B cell (primary cell): ENCODE results near the gene CCBE1. TPM values are rescaled to one million over a fixed set of nuclear protein-coding genes. Genes with fewer than 3 reads are reported as not detected.

Experiments used
- ATAC-seq: fragments of 200-7000 bp; cut with Tn5 transposase; one replicate; pipeline ENCODE4 v1.10.0; 2021; ENCODE audit warnings: low read depth, mild to moderate bottlenecking, moderate number of reproducible peaks, moderate library complexity
- CTCF ChIA-PET: fragments of 350-600 bp; sonication (Branson Sonifier 250); formaldehyde crosslinking; loops from one replicate; lab custom pipeline; 2021; ENCODE audit warnings: antibody characterized with exemption, inconsistent platforms; lab: Charles Lee
- POLR2A ChIA-PET: fragments of 350-600 bp; sonication (Branson Sonifier 250); formaldehyde crosslinking; loops from one replicate; lab custom pipeline; 2021; ENCODE audit warnings: antibody characterized with exemption; lab: Charles Lee
- DNase-seq: peaks from one replicate; pipeline ENCODE4 v3.0.0; 2013
- H2AFZ ChIP-seq: 2 replicates; pipeline ENCODE4 v1.6.1; 2012; ENCODE audit warnings: mild to moderate bottlenecking, low read depth, low read length; ENCODE audit not compliant: insufficient read depth, poor library complexity, severe bottlenecking
- H3K27ac ChIP-seq, 2 donors: 1 replicate in 1 of 2; 2 replicates in 1 of 2; pipeline ENCODE4 v1.5.1; 2012 to 2013; ENCODE audit warnings: low read length in 2 of 2, mild to moderate bottlenecking in 2 of 2, moderate library complexity in 1 of 2
- H3K27me3 ChIP-seq, 4 experiments: fragments of 200-600 bp in 1 of 4; sonication (generic) in 1 of 4; replicated peaks in 1 of 4; 1 replicate in 2 of 4; 2 replicates in 2 of 4; pipeline versions ENCODE4 v1.6.1 to v1.7.0; 2013 to 2016; ENCODE audit warnings: low read length in 3 of 4, mild to moderate bottlenecking in 2 of 4, mixed read lengths in 1 of 4, moderate library complexity in 1 of 4; ENCODE audit not compliant: insufficient read depth in 4 of 4, control insufficient read depth in 3 of 4; ENCODE audit errors: control extremely low read depth in 1 of 4
- H3K36me3 ChIP-seq, 2 experiments: replicated peaks in 1 of 2; 1 replicate in 1 of 2; 2 replicates in 1 of 2; pipeline versions ENCODE4 v1.6.1 to v1.7.1; 2013; ENCODE audit warnings: low read length in 1 of 2; ENCODE audit not compliant: insufficient read depth in 2 of 2, control insufficient read depth in 1 of 2; ENCODE audit errors: control extremely low read depth in 1 of 2, extremely low read depth in 1 of 2
- H3K4me1 ChIP-seq, 2 donors: fragments of 200-600 bp in 1 of 2; sonication (generic) in 1 of 2; 1 replicate in 1 of 2; 2 replicates in 1 of 2; pipeline versions ENCODE4 v1.5.1 to v1.6.1; 2013 to 2017; ENCODE audit warnings: low read length in 2 of 2; ENCODE audit not compliant: control insufficient read depth in 2 of 2, insufficient read depth in 2 of 2
- H3K4me2 ChIP-seq: replicated peaks from 2 replicates; pipeline ENCODE3; 2012; ENCODE audit warnings: mild to moderate bottlenecking, low read depth, low read length; ENCODE audit not compliant: poor library complexity, severe bottlenecking
- H3K4me3 ChIP-seq, 5 experiments: fragments of 200-600 bp in 1 of 5; sonication (generic) in 1 of 5; 1 replicate in 3 of 5; 2 replicates in 2 of 5; pipeline versions ENCODE4 v1.5.1 to v1.7.0; 2011 to 2016; ENCODE audit warnings: low read length in 4 of 5, mild to moderate bottlenecking in 4 of 5, low read depth in 2 of 5, control low read depth in 1 of 5, moderate library complexity in 1 of 5; ENCODE audit not compliant: insufficient read depth in 1 of 5; ENCODE audit errors: control extremely low read depth in 1 of 5, extremely low read depth in 1 of 5
- H3K79me2 ChIP-seq: fragments of 200-600 bp; sonication (generic); one replicate; pipeline ENCODE4 v1.6.0; 2016; ENCODE audit warnings: low read length; ENCODE audit not compliant: control insufficient read depth, insufficient read depth
- H3K9ac ChIP-seq: fragments of 200-600 bp; sonication (generic); 2 replicates; pipeline ENCODE4 v1.6.1; 2017; ENCODE audit warnings: mild to moderate bottlenecking, low read length, moderate library complexity
- H3K9me3 ChIP-seq, 3 donors: one replicate each; pipeline versions ENCODE4 v1.6.1 to v1.7.1; 2013; ENCODE audit warnings: low read length in 2 of 3; ENCODE audit not compliant: control insufficient read depth in 2 of 3, insufficient read depth in 1 of 3; ENCODE audit errors: control extremely low read depth in 1 of 3
- H4K20me1 ChIP-seq: 2 replicates; pipeline ENCODE4 v1.6.0; 2012; ENCODE audit warnings: mild to moderate bottlenecking, low read length; ENCODE audit not compliant: insufficient read depth, control insufficient read depth, poor library complexity, severe bottlenecking
- H3K27ac Mint-ChIP-seq: one replicate; pipeline ENCODE4 v1.8.0; 2021; ENCODE audit warnings: mixed read lengths
- H3K27me3 Mint-ChIP-seq: one replicate; pipeline ENCODE4 v1.8.0; 2021; ENCODE audit warnings: mixed read lengths
- H3K4me1 Mint-ChIP-seq: one replicate; pipeline ENCODE4 v1.8.0; 2021; ENCODE audit warnings: mixed read lengths
- H3K4me3 Mint-ChIP-seq: one replicate; pipeline ENCODE4 v1.8.0; 2021; ENCODE audit warnings: mixed read lengths
- H3K9me3 Mint-ChIP-seq: one replicate; pipeline ENCODE4 v1.8.0; 2022; ENCODE audit warnings: mixed read lengths; ENCODE audit not compliant: insufficient read depth
- CTCF ChIP-seq: fragments of 200-600 bp; IDR thresholded peaks from one replicate; pipeline ENCODE4 v1.8.0; 2022; ENCODE audit warnings: antibody characterized with exemption, mild to moderate bottlenecking
- EZH2 ChIP-seq: IDR thresholded peaks from 2 replicates; pipeline ENCODE4 v1.6.1; 2012; ENCODE audit warnings: borderline replicate concordance, low read depth, mild to moderate bottlenecking, moderate library complexity, low read length; ENCODE audit not compliant: insufficient read depth, poor library complexity, severe bottlenecking
- WGBS: methylation state at CpG from one replicate; pipeline ENCODE4 v1.1.5; 2013; ENCODE audit warnings: missing lambda C conversion rate; ENCODE audit not compliant: insufficient coverage; 5-methylcytosine and 5-hydroxymethylcytosine counted together
- intact Hi-C: fragments of 100-400 bp; cut with micrococcal nuclease; formaldehyde crosslinking; loops from one replicate; pipeline ENCODE4 v1.10.0; 2022
- polyA plus RNA-seq: library from polyadenylated mRNA; depleted of rRNA; stranded (reverse); fragments of >200 nt; gene quantifications from 2 replicates; pipeline ENCODE4 v1.2.3, GENCODE V29; 2012
- total RNA-seq, 2 donors: library from RNA; stranded (reverse); fragments of 120-200 nt in 1 of 2; gene quantifications; 1 replicate in 1 of 2; 2 replicates in 1 of 2; pipeline versions ENCODE4 v1.2.3 to v1.2.4, GENCODE V29; 2013 to 2022

CCBE1 gene
- total and polyA plus RNA-seq, 2 donors (not counting 1 experiment from before 2014, with no cell fraction given): not detected

GRCh38 chr18:59631583-59632181 lies 65.5 kb downstream of the CCBE1 start:
- Histone ChIP-seq H3K27me3 (no peaks in the 10 kb centered on the region), H4K20me1 (no peaks in the 10 kb centered on the region), H3K4me2 (no peak overlapping the region), H3K4me1 (no peaks in the 10 kb centered on the region), H3K9me3 (no peaks in the 10 kb centered on the region), H3K4me3 (no peak overlapping the region), H3K36me3 (no peaks in the 10 kb centered on the region), H3K9ac (no peak overlapping the region), H3K79me2 (no peaks in the 10 kb centered on the region), H3K27ac (no peak overlapping the region), H2AFZ (no peak overlapping the region)
- no peaks in the 10 kb centered on the region for H3K9me3 Mint-ChIP-seq
- no peaks in the 10 kb centered on the region for H3K4me1 Mint-ChIP-seq
- ChIA-PET CTCF (interaction anchor here (1.0 to 2.1 kb wide), 2 partner anchors 192 to 918 kb away, joined by 3 to 5 read pairs; no protein-coding TSS in a partner anchor), POLR2A (no interaction called here)
- intact Hi-C loops: loop anchor here (5.0 kb wide), 1 partner anchor 916 kb away; no protein-coding TSS in a partner anchor
- DNase-seq (no peak), ATAC-seq (no peak)
- TF ChIP-seq EZH2: no peak
- TF ChIP-seq CTCF: peak; percentile 11
- H3K27me3 Mint-ChIP-seq: peaks cover 17% of the 10 kb centered on the region
- WGBS: no CpG with 5 or more reads among the region's 1 CpG
- H3K27ac Mint-ChIP-seq: no peak overlapping the region
- H3K4me3 Mint-ChIP-seq: no peak overlapping the region

- ChIA-PET POLR2A (no interaction called here), CTCF (no interaction called here)
- no peak for ATAC-seq
- Mint-ChIP-seq H3K4me1 (no peaks in the 10 kb centered on the region), H3K9me3 (no peaks in the 10 kb centered on the region), H3K4me3 (no peak overlapping the region), H3K27ac (no peak overlapping the region), H3K27me3 (peaks cover 17% of the 10 kb centered on the region)
- H3K27ac ChIP-seq: no peak overlapping the region
- TF ChIP-seq EZH2 (no peak), CTCF (no peak)
- intact Hi-C loops: loop anchor here (5.0 kb wide), 1 partner anchor 917 kb away; no protein-coding TSS in a partner anchor
- H3K79me2 ChIP-seq: no peaks in the 10 kb centered on the region
- H3K36me3 ChIP-seq: no peaks in the 10 kb centered on the region
- no peaks in the 10 kb centered on the region for H3K9me3 ChIP-seq
- H3K27me3 ChIP-seq: no peaks in the 10 kb centered on the region
- no peak overlapping the region for H3K9ac ChIP-seq
- H3K4me3 ChIP-seq: no peak overlapping the region
- no peaks in the 10 kb centered on the region for H3K4me1 ChIP-seq
- no peaks in the 10 kb centered on the region for H4K20me1 ChIP-seq
- H3K4me2 ChIP-seq: no peak overlapping the region
- 88% methylated on average over 1 of the region's 6 CpGs for WGBS
- DNase-seq: no peak
- no peak overlapping the region for H2AFZ ChIP-seq
These were observed 67.3 kb downstream of the CCBE1 start for GRCh38 chr18:59629894-59630293.
